GM12801 (cell line): ENCODE measurements around the gene ARL14EPL.

Source experiments
- TF ChIP-seq, protein P1 (sequence below): IDR thresholded peaks from one replicate; pipeline ENCODE4 v1.5.1; 2011; ENCODE audit warnings: control low read depth; ENCODE audit not compliant: insufficient read length; ENCODE audit errors: extremely low read depth

The ARL14EPL gene

DNA sequence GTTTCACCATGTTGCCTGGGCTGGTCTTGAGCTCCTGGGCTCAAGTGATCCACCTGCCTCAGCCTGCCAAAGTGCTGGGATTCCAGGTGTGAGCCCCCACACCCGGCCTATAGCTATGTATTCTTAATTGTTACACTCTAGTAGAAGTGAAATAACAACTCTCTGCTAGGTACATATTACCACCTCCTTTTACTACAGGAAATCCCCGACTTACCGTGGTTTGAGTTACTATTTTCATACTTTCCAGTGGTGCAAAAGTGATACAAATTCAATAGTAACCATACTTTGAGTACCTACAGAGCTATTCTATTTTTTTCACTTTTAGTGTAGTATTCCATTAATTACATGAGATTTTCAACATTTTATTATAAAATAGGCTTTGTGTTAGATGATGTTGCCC, 719 bp downstream of the ARL14EPL start:
- TF ChIP-seq, protein P1, sequence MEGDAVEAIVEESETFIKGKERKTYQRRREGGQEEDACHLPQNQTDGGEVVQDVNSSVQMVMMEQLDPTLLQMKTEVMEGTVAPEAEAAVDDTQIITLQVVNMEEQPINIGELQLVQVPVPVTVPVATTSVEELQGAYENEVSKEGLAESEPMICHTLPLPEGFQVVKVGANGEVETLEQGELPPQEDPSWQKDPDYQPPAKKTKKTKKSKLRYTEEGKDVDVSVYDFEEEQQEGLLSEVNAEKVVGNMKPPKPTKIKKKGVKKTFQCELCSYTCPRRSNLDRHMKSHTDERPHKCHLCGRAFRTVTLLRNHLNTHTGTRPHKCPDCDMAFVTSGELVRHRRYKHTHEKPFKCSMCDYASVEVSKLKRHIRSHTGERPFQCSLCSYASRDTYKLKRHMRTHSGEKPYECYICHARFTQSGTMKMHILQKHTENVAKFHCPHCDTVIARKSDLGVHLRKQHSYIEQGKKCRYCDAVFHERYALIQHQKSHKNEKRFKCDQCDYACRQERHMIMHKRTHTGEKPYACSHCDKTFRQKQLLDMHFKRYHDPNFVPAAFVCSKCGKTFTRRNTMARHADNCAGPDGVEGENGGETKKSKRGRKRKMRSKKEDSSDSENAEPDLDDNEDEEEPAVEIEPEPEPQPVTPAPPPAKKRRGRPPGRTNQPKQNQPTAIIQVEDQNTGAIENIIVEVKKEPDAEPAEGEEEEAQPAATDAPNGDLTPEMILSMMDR: no peak

DNA sequence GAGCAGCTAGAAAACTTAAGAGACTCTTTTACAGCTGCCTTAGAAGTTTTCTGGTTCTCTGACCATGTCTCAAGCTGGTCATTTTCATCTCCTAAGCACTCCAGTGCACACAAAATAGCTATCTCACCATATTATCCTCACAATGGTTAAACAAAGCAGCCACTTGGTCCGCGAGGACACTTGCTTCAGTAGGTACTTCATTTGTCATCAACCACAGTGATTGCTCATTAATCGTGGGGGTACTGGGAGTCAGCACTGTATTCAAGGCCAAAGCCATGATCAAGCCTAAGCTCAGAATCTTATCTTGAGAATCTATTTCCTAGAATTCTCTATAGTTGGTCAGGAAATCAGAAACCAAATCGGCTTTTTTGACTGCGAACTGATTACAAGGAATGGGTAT, 2.9 kb downstream of the ARL14EPL start:
- TF ChIP-seq, protein P1: no peak

DNA sequence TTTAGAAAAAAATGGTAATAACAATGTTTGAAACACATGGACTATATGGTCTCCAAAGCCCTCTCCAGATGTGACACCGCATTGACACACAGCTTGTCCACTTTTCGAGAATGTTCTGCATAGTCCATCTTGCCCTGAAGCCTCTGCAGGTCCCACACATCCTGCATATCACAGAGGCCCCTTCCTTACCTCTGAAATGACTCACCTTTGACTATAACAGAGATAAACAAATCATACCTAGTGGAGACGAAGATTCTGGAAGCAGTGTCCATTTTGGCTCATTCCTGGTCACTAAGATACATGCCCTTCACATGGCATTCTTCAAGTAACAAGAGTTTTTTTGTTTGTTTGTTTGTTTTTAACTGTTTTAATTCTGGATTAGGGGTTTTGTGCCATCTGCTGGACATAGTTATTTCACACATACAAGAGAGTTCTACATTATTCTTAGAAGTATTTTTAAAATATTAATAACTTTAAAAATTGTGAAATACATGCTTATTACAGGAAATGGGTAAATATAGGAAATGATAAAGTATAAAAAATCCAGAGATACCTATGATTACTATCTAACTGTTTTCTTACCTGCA, 5.1 kb downstream of the ARL14EPL start:
- TF ChIP-seq, protein P1: no peak

DNA sequence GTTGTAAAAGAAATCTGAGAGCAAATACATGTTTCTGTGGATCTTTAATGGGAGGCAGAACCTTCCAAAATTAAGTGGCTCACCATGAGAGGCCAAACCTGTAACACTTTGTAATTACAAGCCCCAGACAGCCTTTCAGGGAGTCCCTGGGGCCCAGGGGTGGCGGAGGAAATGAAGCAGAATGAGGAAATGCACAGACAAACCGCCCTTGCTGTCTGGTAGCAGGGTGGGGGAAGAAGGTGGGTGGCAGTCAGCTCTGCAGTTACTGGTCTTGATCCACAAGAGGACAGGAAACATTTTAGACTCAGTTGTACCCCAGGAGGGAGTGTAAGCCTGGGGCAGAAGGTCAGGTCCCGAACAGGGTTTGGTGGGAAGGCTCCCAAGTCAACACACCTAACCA, 6.5 kb downstream of the ARL14EPL start:
- TF ChIP-seq, protein P1: no peak

DNA sequence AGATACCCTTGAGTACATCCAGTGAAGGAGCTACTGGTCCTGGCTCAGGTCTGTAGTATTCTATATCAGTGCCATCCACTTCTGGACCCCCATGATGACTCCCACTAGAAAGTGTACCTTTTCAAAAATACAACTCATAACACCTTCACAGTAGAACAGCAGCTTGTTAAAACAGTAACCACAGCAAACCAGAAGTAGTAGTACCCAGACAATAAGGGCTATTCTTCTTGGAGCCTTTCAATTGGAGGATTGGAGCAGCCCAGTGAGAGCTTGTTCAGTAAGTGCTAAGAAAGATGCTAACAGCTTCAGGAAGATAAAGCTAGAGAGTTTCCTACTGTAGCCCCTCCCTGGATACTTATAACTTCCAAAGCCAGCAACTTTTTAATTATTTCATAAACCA, 10.1 kb downstream of the ARL14EPL start:
- TF ChIP-seq, protein P1: no peak

DNA sequence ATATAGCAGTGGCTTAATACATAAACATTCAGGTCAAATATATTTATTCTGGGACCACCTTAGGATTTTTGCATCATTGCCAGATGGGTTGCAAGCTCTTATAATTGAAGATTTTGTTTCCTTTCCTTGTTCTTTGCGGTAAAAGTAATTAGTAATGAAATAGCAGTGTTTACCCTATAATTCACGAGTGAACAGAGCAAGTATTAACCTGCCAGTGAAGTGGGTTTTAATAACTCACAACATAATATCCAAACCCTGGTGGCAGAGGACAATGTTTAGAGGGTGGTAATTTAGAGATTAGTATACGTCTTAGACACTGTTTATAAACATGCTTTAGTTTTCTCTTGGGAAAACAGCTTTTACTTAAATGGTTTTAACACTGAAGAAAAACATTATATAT, 11.8 kb downstream of the ARL14EPL start:
- TF ChIP-seq, protein P1: no peak

DNA sequence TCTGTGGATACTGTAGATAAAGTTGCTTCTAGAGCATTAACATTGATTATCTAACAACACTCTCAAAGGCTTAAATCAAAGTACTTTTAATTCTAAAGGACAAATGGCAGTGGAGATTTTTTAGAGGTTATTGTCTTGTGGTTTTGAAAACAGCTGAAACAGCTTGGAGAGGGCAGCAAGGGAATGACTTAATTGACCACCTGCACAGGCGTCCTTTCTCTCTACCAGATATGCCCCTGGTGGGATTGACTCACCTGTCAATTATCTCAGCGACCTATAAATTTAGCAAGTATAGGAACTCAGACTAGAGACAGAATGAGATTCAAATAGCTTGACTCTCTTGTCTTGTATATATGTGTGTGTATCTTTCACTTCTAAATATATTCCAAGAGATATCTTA, 13.5 kb downstream of the ARL14EPL start:
- TF ChIP-seq, protein P1: no peak
